Thyroid gland (tissue), 4 donors: ENCODE measurements around the gene BRWD1.

Source experiments
- CTCF ChIP-seq, 6 experiments: fragments of 200-600 bp in 3 of 6; fragments of 450-650 bp in 3 of 6; sonication (generic) in 3 of 6; IDR thresholded peaks; one replicate each; pipeline ENCODE4 v1.5.1; 2016 to 2019; ENCODE audit warnings: antibody characterized with exemption in 6 of 6, mild to moderate bottlenecking in 2 of 6, inconsistent platforms in 1 of 6, moderate library complexity in 1 of 6
- POLR2A ChIP-seq, 2 donors: fragments of 450-650 bp; IDR thresholded peaks; one replicate each; pipeline ENCODE4 v1.6.1; 2017; ENCODE audit warnings: antibody characterized with exemption in 2 of 2, mild to moderate bottlenecking in 2 of 2, moderate library complexity in 1 of 2

- TF ChIP-seq POLR2A (IDR thresholded peaks at IDR 0.05) (no peak), CTCF (IDR thresholded peaks at IDR 0.05) (no peak)
Observed at GRCh38 chr21:39196838-39197237, 116.6 kb downstream of the BRWD1 start.
